Caco-2 (cell line): ENCODE data around the gene BIK. TPM values are rescaled to one million over a fixed set of nuclear protein-coding genes. Genes with fewer than 3 reads are reported as not detected.

ENCODE experiments used
- BruUV-seq: library from RNA; stranded (reverse); fragments of 400-500 nt; replicated peaks from 2 replicates; lab custom pipeline; 2021; lab: Mats Ljungman, UMichigan
- CTCF ChIA-PET: fragments of 300-600 bp; sonication (Branson Sonifier 250); formaldehyde crosslinking; loops from one replicate; lab custom pipeline; 2022; ENCODE audit warnings: antibody characterized with exemption; lab: Charles Lee
- POLR2A ChIA-PET: fragments of 300-600 bp; sonication (Branson Sonifier 250); formaldehyde crosslinking; loops from one replicate; lab custom pipeline; 2022; ENCODE audit warnings: antibody characterized with exemption; lab: Charles Lee
- DNase-seq, 2 experiments: peaks; one replicate each; pipeline versions ENCODE4 v3.0.0 to v3.0.0-alpha.2; 2020 to 2022
- H3K27me3 ChIP-seq: replicated peaks from 2 replicates; pipeline ENCODE4 v1.6.0; 2011; ENCODE audit warnings: low read length; ENCODE audit not compliant: control insufficient read depth, insufficient read depth
- H3K36me3 ChIP-seq: 2 replicates; pipeline ENCODE4 v1.5.1; 2011; ENCODE audit warnings: low read length; ENCODE audit not compliant: control insufficient read depth, insufficient read depth
- H3K4me1 ChIP-seq: fragments of 250-450 bp; sonication (Bioruptor Pico); 2 replicates; pipeline ENCODE4 v1.5.1; 2020; ENCODE audit warnings: mild to moderate bottlenecking
- H3K4me3 ChIP-seq: 2 replicates; pipeline ENCODE4 v1.5.1; 2011; ENCODE audit warnings: low read depth, mild to moderate bottlenecking, control low read depth, low read length
- H3K9me3 ChIP-seq: fragments of 250-450 bp; sonication (Bioruptor Pico); 2 replicates; pipeline ENCODE4 v1.5.1; 2020; ENCODE audit warnings: mild to moderate bottlenecking, moderate library complexity
- H3K27ac Mint-ChIP-seq: one replicate; pipeline ENCODE4 v1.8.0; 2022; ENCODE audit warnings: mixed read lengths; ENCODE audit not compliant: unreplicated experiment
- H3K27me3 Mint-ChIP-seq: one replicate; pipeline ENCODE4 v1.8.0; 2022; ENCODE audit warnings: mixed read lengths; ENCODE audit not compliant: insufficient read depth, unreplicated experiment
- H3K36me3 Mint-ChIP-seq: one replicate; pipeline ENCODE4 v1.8.0; 2022; ENCODE audit warnings: mild to moderate bottlenecking, mixed read lengths; ENCODE audit not compliant: insufficient read depth, unreplicated experiment
- H3K4me1 Mint-ChIP-seq: one replicate; pipeline ENCODE4 v1.8.0; 2022; ENCODE audit warnings: low read depth, mixed read lengths; ENCODE audit not compliant: unreplicated experiment
- H3K4me3 Mint-ChIP-seq: one replicate; pipeline ENCODE4 v1.8.0; 2022; ENCODE audit warnings: mild to moderate bottlenecking, moderate library complexity, mixed read lengths; ENCODE audit not compliant: unreplicated experiment
- H3K9me3 Mint-ChIP-seq: one replicate; pipeline ENCODE4 v1.8.0; 2022; ENCODE audit warnings: mixed read lengths; ENCODE audit not compliant: unreplicated experiment
- CTCF ChIP-seq, 2 experiments: fragments of 200-600 bp in 1 of 2; IDR thresholded peaks; 1 replicate in 1 of 2; 2 replicates in 1 of 2; pipeline versions ENCODE4 v1.5.1 to v1.8.0; 2011 to 2022; ENCODE audit warnings: antibody characterized with exemption in 1 of 2, control low read depth in 1 of 2, inconsistent platforms in 1 of 2, low read depth in 1 of 2, low read length in 1 of 2, mild to moderate bottlenecking in 1 of 2, moderate library complexity in 1 of 2; ENCODE audit not compliant: insufficient read depth in 1 of 2, severe bottlenecking in 1 of 2, unreplicated experiment in 1 of 2
- intact Hi-C: fragments of 100-400 bp; cut with micrococcal nuclease; formaldehyde crosslinking; loops from one replicate; pipeline ENCODE4 v1.10.0; 2022; ENCODE audit not compliant: unreplicated experiment
- total RNA-seq: library from RNA; stranded (reverse); gene quantifications from 2 replicates; pipeline ENCODE4 v1.2.3, GENCODE V29; 2022

Gene BIK
- total RNA-seq, 1 experiment from 2014 or later: 13.3 TPM

GRCh38 chr22:43148581-43148980, 38.0 kb downstream of the BIK start:
- DNase-seq: no peak
- no peaks in the 10 kb centered on the region for H3K27me3 Mint-ChIP-seq
- no peak for TF ChIP-seq CTCF (IDR thresholded peaks at IDR 0.05; ENCODE audit: insufficient read depth in 1 of 2, low read depth in 1 of 2, low read length in 1 of 2, severe bottlenecking in 1 of 2, unreplicated experiment in 1 of 2)
- H3K27ac Mint-ChIP-seq: no peak overlapping the region
- no peak overlapping the region for H3K4me3 Mint-ChIP-seq
- peaks cover 4% of the 10 kb centered on the region for H3K36me3 Mint-ChIP-seq
- BruUV-seq: no TSS peak
- no peaks in the 10 kb centered on the region for H3K9me3 Mint-ChIP-seq
- H3K27me3 ChIP-seq: no peaks in the 10 kb centered on the region
- no peaks in the 10 kb centered on the region for H3K36me3 ChIP-seq
- H3K9me3 ChIP-seq: no peaks in the 10 kb centered on the region
- POLR2A ChIA-PET: no interaction called here
- peaks cover 7% of the 10 kb centered on the region for H3K4me1 Mint-ChIP-seq
- H3K4me3 ChIP-seq: no peak overlapping the region
- peaks cover 10% of the 10 kb centered on the region; the same call in 1 of the 2 replicates for H3K4me1 ChIP-seq
- intact Hi-C loops: no loop called here
- CTCF ChIA-PET: interaction anchor here (0.6 kb wide), 1 partner anchor 39 kb away, joined by 3 read pairs; no protein-coding TSS in a partner anchor

- DNase-seq: no peak
- H3K36me3 ChIP-seq: no peaks in the 10 kb centered on the region
- intact Hi-C loops: no loop called here
- Mint-ChIP-seq H3K4me1 (peaks cover 7% of the 10 kb centered on the region), H3K36me3 (no peaks in the 10 kb centered on the region), H3K4me3 (peak overlapping the region; percentile 88), H3K9me3 (no peaks in the 10 kb centered on the region), H3K27me3 (no peaks in the 10 kb centered on the region), H3K27ac (peak overlapping the region; percentile 74)
- peaks cover 6% of the 10 kb centered on the region; the same call in 1 of the 2 replicates for H3K4me1 ChIP-seq
- no TSS peak for BruUV-seq
- H3K27me3 ChIP-seq: no peaks in the 10 kb centered on the region
- POLR2A ChIA-PET: interaction anchor here (0.6 kb wide), 2 partner anchors 8 to 136 kb away, joined by 7 to 8 read pairs; partner anchors contain the start of gene PACSIN2
- no peak for TF ChIP-seq CTCF (IDR thresholded peaks at IDR 0.05; ENCODE audit: insufficient read depth in 1 of 2, low read depth in 1 of 2, low read length in 1 of 2, severe bottlenecking in 1 of 2, unreplicated experiment in 1 of 2)
- CTCF ChIA-PET: interaction anchor here (0.7 kb wide), 1 partner anchor 90 kb away, joined by 4 read pairs; no protein-coding TSS in a partner anchor
- H3K9me3 ChIP-seq: no peaks in the 10 kb centered on the region
- H3K4me3 ChIP-seq: peak overlapping the region; percentile 90
Observed at GRCh38 chr22:43150731-43151206, 40.2 kb downstream of the BIK start.

- no TSS peak for BruUV-seq
Observed at GRCh38 chr22:43151251-43152002, 40.9 kb downstream of the BIK start, which contains the start of gene TSPO. Gene TSPO (plus strand): TSS chr22:43151559. CDS start chr22:43159239, 7,680 bp downstream.

More at GRCh38 chr22:43151251-43152002, 40.9 kb downstream of the BIK start, which contains the start of gene TSPO:
- peak in 1 of 2 experiments; percentile 56 for DNase-seq
- Histone ChIP-seq H3K9me3 (no peaks in the 10 kb centered on the region), H3K4me3 (peak within 1 kb of the TSS; percentile 90), H3K4me1 (peaks cover 6% of the 10 kb centered on the region; the same call in 1 of the 2 replicates), H3K27me3 (no peaks in the 10 kb centered on the region), H3K36me3 (no peaks in the 10 kb centered on the region)
- Mint-ChIP-seq H3K4me3 (peak within 1 kb of the TSS; percentile 88), H3K27ac (peak within 1 kb of the TSS; percentile 74), H3K36me3 (no peaks in the 10 kb centered on the region), H3K4me1 (peaks cover 7% of the 10 kb centered on the region), H3K9me3 (no peaks in the 10 kb centered on the region), H3K27me3 (no peaks in the 10 kb centered on the region)
- no peak for TF ChIP-seq CTCF (IDR thresholded peaks at IDR 0.05; ENCODE audit: insufficient read depth in 1 of 2, low read depth in 1 of 2, low read length in 1 of 2, severe bottlenecking in 1 of 2, unreplicated experiment in 1 of 2)
- ChIA-PET CTCF (interaction anchor here (0.7 kb wide), 1 partner anchor 91 kb away, joined by 4 read pairs; no protein-coding TSS in a partner anchor), POLR2A (interaction anchor here (0.6 kb wide), 2 partner anchors 9 to 137 kb away, joined by 7 to 8 read pairs; partner anchors contain the start of gene PACSIN2)
- intact Hi-C loops: no loop called here
